OCI-LY3 (cell line): ENCODE measurements around the gene ZNF229.

ENCODE experiments used
- H2AFZ ChIP-seq: fragments of 200-600, 300-600 bp; shearing (Covaris generic); 2 replicates; pipeline ENCODE4 v1.6.0; 2014; ENCODE audit warnings: antibody characterized with exemption, low read depth, low read length
- H3K27ac ChIP-seq: fragments of 200-600, 300-600 bp; sonication (generic); 2 replicates; pipeline ENCODE4 v1.5.1; 2014; ENCODE audit warnings: mild to moderate bottlenecking, low read length, moderate library complexity, mixed read lengths
- H3K27me3 ChIP-seq: fragments of 200-600, 300-600 bp; sonication (generic); 2 replicates; pipeline ENCODE4 v1.6.1; 2014; ENCODE audit warnings: low read depth, low read length, mixed read lengths
- H3K36me3 ChIP-seq: fragments of 200-600, 300-600 bp; sonication (generic); replicated peaks from 2 replicates; pipeline ENCODE3; 2014; ENCODE audit warnings: low read depth, low read length, mixed read lengths
- H3K4me1 ChIP-seq: fragments of 300-600, 200-600 bp; sonication (generic); 2 replicates; pipeline ENCODE4 v1.6.1; 2014; ENCODE audit warnings: low read length, mixed read lengths
- H3K4me2 ChIP-seq: fragments of 200-600, 300-600 bp; sonication (generic); 2 replicates; pipeline ENCODE4 v1.6.1; 2014; ENCODE audit warnings: low read length, mixed read lengths
- H3K4me3 ChIP-seq: fragments of 300-600, 200-600 bp; sonication (generic); 2 replicates; pipeline ENCODE4 v1.5.1; 2014; ENCODE audit warnings: antibody characterized with exemption, mild to moderate bottlenecking, low read length, moderate library complexity
- H3K79me2 ChIP-seq: fragments of 300-600, 200-600 bp; shearing (Covaris generic); 2 replicates; pipeline ENCODE4 v1.6.1; 2014; ENCODE audit warnings: mild to moderate bottlenecking, low read length, mixed read lengths
- H3K9ac ChIP-seq: fragments of 300-600, 200-600 bp; shearing (Covaris generic); 2 replicates; pipeline ENCODE4 v1.6.0; 2014; ENCODE audit warnings: mild to moderate bottlenecking, low read length, moderate library complexity
- H3K9me3 ChIP-seq: fragments of 200-600, 300-600 bp; shearing (Covaris generic); 2 replicates; pipeline ENCODE4 v1.6.1; 2014; ENCODE audit warnings: low read length, mixed read lengths; ENCODE audit not compliant: insufficient read depth
- H4K20me1 ChIP-seq: fragments of 200-600, 300-600 bp; sonication (generic); 2 replicates; pipeline ENCODE4 v1.6.1; 2016; ENCODE audit warnings: low read length, mixed read lengths; ENCODE audit not compliant: insufficient read depth
- EZH2phosphoT487 ChIP-seq: fragments of 200-600 bp; shearing (Covaris generic); IDR thresholded peaks from 2 replicates; pipeline ENCODE4 v1.6.1; 2018; ENCODE audit warnings: antibody characterized with exemption, mixed run types, low read depth
- TF ChIP-seq, protein P1 (sequence below): fragments of 200-600, 300-600 bp; sonication (generic); IDR thresholded peaks from 2 replicates; pipeline ENCODE4 v1.5.1; 2014; ENCODE audit warnings: antibody characterized with exemption, low read length, low read depth

The ZNF229 gene

DNA sequence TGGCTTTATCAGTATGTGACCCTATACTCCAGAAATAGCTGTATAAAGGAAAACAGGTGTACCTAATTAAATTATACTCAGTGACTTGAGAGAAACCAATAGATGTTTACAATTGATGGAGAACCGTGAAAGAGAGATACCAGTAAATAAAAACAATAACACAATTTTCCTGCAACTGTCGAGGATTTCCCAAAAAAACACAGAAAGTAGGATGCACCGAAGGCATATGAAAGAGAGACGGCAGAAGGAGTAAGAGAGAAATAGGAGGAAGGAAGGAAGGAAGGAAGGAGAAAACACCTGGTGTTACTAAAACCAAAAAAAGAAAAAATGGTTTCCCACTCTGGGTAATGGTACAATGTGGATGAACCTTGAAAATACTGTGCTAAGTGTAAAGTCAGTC, 6.8 kb upstream of the ZNF229 start:
- H3K79me2 ChIP-seq, result no peaks in the 10 kb centered on the region
- H3K9ac ChIP-seq, result no peak overlapping the region
- H3K4me2 ChIP-seq, result no peak overlapping the region
- H3K4me1 ChIP-seq, result no peaks in the 10 kb centered on the region
- H3K36me3 ChIP-seq, result no peaks in the 10 kb centered on the region
- no peaks in the 10 kb centered on the region for H3K27me3 ChIP-seq
- no peak overlapping the region for H3K4me3 ChIP-seq
- H3K9me3 ChIP-seq, result 0 out of 2 replicates have a peak, but pooled peaks cover 4% of the 10 kb centered on the region
- H4K20me1 ChIP-seq, result no peaks in the 10 kb centered on the region
- no peak overlapping the region for H3K27ac ChIP-seq
- H2AFZ ChIP-seq, result no peak overlapping the region
- TF ChIP-seq, protein P1, sequence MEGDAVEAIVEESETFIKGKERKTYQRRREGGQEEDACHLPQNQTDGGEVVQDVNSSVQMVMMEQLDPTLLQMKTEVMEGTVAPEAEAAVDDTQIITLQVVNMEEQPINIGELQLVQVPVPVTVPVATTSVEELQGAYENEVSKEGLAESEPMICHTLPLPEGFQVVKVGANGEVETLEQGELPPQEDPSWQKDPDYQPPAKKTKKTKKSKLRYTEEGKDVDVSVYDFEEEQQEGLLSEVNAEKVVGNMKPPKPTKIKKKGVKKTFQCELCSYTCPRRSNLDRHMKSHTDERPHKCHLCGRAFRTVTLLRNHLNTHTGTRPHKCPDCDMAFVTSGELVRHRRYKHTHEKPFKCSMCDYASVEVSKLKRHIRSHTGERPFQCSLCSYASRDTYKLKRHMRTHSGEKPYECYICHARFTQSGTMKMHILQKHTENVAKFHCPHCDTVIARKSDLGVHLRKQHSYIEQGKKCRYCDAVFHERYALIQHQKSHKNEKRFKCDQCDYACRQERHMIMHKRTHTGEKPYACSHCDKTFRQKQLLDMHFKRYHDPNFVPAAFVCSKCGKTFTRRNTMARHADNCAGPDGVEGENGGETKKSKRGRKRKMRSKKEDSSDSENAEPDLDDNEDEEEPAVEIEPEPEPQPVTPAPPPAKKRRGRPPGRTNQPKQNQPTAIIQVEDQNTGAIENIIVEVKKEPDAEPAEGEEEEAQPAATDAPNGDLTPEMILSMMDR, result no peak
- no peak for TF ChIP-seq EZH2phosphoT487

- Histone ChIP-seq H3K79me2 (no peaks in the 10 kb centered on the region), H3K36me3 (no peaks in the 10 kb centered on the region), H2AFZ (no peak overlapping the region), H3K9ac (no peak overlapping the region), H3K9me3 (peaks cover 16% of the 10 kb centered on the region; the same call in 1 of the 2 replicates), H4K20me1 (no peaks in the 10 kb centered on the region), H3K4me2 (no peak overlapping the region), H3K4me1 (no peaks in the 10 kb centered on the region), H3K27ac (no peak overlapping the region), H3K27me3 (no peaks in the 10 kb centered on the region), H3K4me3 (no peak overlapping the region)
- no peak for TF ChIP-seq EZH2phosphoT487
- TF ChIP-seq, protein P1, result no peak
Measured at GRCh38 chr19:44452367-44452766, 4.1 kb upstream of the ZNF229 start.

DNA sequence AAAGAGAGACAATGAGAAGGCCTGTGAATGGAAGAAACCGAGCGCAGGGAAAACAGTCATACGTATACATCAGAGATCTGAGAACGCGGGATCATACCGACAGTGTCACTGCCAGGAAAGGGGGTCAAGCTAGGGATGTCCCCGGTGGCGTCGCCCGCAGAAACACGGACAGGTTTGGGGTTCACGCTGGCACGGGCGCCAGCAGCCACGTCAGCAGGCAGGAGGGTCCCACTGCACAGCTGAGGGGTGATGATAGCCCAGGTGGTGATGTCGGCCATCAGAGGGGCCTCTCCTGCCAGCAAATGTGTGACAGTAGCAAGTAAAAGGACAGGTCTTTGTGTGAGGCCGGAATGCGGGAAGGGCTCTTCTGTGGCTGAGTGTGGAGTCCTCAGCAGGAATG, 3.4 kb upstream of the ZNF229 start:
- TF ChIP-seq, protein P1, result no peak
- TF ChIP-seq EZH2phosphoT487, result no peak
- Histone ChIP-seq H3K4me3 (no peak overlapping the region), H3K4me2 (no peak overlapping the region), H3K4me1 (no peaks in the 10 kb centered on the region), H4K20me1 (no peaks in the 10 kb centered on the region), H3K27me3 (no peaks in the 10 kb centered on the region), H3K27ac (no peak overlapping the region), H3K36me3 (no peaks in the 10 kb centered on the region), H3K79me2 (no peaks in the 10 kb centered on the region), H3K9ac (no peak overlapping the region), H3K9me3 (peaks cover 20% of the 10 kb centered on the region; the same call in 1 of the 2 replicates), H2AFZ (no peak overlapping the region)

DNA sequence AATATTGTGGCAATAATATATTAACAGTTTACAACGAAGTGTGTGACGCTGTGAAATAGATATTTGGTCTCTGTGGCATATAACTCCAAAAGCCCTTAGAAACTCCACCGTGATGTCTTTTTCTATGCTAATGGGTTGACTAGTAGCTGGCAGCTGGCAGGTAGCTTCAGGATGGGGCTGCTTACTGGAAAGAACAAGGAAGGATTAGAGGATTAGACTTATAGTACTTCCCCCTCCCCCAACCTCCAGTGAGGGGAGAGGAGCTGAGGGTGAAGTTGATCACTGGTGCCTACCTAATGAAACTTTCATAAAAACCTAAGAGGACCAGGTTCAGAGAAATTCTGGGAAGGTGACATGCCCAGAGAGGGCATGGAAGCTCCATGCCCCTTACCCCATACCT, 9.8 kb downstream of the ZNF229 start:
- Histone ChIP-seq H4K20me1 (no peaks in the 10 kb centered on the region), H3K27me3 (no peaks in the 10 kb centered on the region), H3K4me1 (no peaks in the 10 kb centered on the region), H3K27ac (no peak overlapping the region), H2AFZ (no peak overlapping the region), H3K9me3 (peaks cover 7% of the 10 kb centered on the region; the same call in 1 of the 2 replicates), H3K9ac (no peak overlapping the region), H3K4me2 (no peak overlapping the region), H3K4me3 (no peak overlapping the region), H3K36me3 (no peaks in the 10 kb centered on the region), H3K79me2 (no peaks in the 10 kb centered on the region)
- TF ChIP-seq, protein P1, result no peak
- TF ChIP-seq EZH2phosphoT487, result no peak
